ENCODE results near the gene DHODH. TPM values are rescaled to one million over a fixed set of nuclear protein-coding genes. Genes with fewer than 3 reads are reported as not detected.

Gene DHODH
- total and polyA plus RNA-seq, 2 donors (not counting 1 experiment from before 2014, with no cell fraction given), result 7.4 to 11.3 TPM

DNA sequence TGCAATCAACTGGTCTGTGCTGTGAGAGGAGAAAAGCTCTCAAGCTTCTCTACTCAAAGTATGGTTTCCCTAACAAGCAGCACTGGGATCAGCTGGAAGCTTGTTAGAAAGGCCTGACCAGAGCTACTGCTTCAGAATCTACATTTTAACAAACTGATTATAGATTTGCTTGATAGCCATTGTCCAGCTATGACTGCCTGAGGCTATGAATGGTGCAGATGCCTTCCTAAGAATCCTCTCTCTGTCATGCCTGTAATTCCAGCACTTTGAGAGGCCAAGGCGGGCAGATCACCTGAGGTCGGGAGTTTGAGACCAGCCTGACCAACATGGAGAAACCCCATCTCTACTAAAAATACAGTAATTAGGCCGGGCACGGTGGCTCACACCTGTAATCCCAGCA is 37.0 kb upstream of the DHODH start:
- TF ChIP-seq, protein P1, sequence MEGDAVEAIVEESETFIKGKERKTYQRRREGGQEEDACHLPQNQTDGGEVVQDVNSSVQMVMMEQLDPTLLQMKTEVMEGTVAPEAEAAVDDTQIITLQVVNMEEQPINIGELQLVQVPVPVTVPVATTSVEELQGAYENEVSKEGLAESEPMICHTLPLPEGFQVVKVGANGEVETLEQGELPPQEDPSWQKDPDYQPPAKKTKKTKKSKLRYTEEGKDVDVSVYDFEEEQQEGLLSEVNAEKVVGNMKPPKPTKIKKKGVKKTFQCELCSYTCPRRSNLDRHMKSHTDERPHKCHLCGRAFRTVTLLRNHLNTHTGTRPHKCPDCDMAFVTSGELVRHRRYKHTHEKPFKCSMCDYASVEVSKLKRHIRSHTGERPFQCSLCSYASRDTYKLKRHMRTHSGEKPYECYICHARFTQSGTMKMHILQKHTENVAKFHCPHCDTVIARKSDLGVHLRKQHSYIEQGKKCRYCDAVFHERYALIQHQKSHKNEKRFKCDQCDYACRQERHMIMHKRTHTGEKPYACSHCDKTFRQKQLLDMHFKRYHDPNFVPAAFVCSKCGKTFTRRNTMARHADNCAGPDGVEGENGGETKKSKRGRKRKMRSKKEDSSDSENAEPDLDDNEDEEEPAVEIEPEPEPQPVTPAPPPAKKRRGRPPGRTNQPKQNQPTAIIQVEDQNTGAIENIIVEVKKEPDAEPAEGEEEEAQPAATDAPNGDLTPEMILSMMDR (IDR thresholded peaks at IDR 0.05), result no peak
- no peak for TF ChIP-seq EZH2 (IDR thresholded peaks at IDR 0.05; ENCODE audit: borderline replicate concordance, insufficient read depth, low read depth, low read length, poor library complexity, severe bottlenecking)
- no peaks in the 10 kb centered on the region for H3K27me3 ChIP-seq (replicated peaks in 1 of 4; ENCODE audit: control extremely low read depth in 1 of 4, control insufficient read depth in 3 of 4, insufficient read depth in 4 of 4, low read length in 3 of 4)
- CTCF ChIA-PET, result interaction anchor here (2.5 kb wide), 1 partner anchor 10 kb away, joined by 11 read pairs; no protein-coding TSS in a partner anchor

DNA sequence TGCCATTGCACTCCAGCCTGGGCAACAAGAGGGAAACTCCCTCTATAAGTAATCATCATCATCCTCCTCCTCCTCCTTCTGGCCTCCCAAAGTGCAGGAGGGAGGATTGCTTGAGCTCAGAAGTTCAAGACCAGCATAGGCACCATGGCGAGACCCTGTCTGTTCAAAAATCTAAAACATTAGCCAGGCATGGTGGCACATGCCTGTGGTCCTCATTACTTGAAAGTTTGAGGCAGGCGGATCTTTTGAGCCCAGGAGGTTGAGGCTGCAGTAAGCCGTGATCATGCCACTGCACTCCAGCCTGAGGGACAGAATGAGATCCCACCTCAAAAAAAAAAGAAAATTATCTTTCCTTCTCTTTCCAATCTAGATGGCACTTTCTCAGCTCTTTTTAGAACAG is 36.2 kb upstream of the DHODH start:
- POLR2A ChIA-PET, result no interaction called here

More for the DNA sequence above, 37.0 kb upstream of the DHODH start:
- DNase-seq (no peak), ATAC-seq (ENCODE audit: low read depth) (no peak)
- Histone ChIP-seq H3K4me2 (replicated peaks; ENCODE audit: low read depth, low read length, poor library complexity, severe bottlenecking) (no peak overlapping the region), H3K36me3 (replicated peaks in 1 of 2; ENCODE audit: control extremely low read depth in 1 of 2, control insufficient read depth in 1 of 2, extremely low read depth in 1 of 2, insufficient read depth in 2 of 2, low read length in 1 of 2) (no peaks in the 10 kb centered on the region), H4K20me1 (ENCODE audit: control insufficient read depth, insufficient read depth, low read length, poor library complexity, severe bottlenecking) (no peaks in the 10 kb centered on the region), H3K4me1 (ENCODE audit: control insufficient read depth in 2 of 2, insufficient read depth in 2 of 2, low read length in 2 of 2) (no peaks in the 10 kb centered on the region), H2AFZ (ENCODE audit: insufficient read depth, low read depth, low read length, poor library complexity, severe bottlenecking) (no peak overlapping the region), H3K9ac (ENCODE audit: low read length) (no peak overlapping the region), H3K27ac (ENCODE audit: low read length in 2 of 2) (no peak overlapping the region), H3K79me2 (ENCODE audit: control insufficient read depth, insufficient read depth, low read length) (no peaks in the 10 kb centered on the region), H3K9me3 (ENCODE audit: control extremely low read depth in 1 of 3, control insufficient read depth in 2 of 3, insufficient read depth in 1 of 3, low read length in 2 of 3) (no peaks in the 10 kb centered on the region), H3K4me3 (ENCODE audit: control extremely low read depth in 1 of 5, extremely low read depth in 1 of 5, insufficient read depth in 1 of 5, low read depth in 2 of 5, low read length in 4 of 5) (no peak overlapping the region)
- intact Hi-C loops (cut with micrococcal nuclease), result no loop called here
- WGBS (ENCODE audit: insufficient coverage), result 92% methylated on average over 2 of the region's 4 CpGs
- H3K4me3 Mint-ChIP-seq, result no peak overlapping the region
- no peak overlapping the region for H3K27ac Mint-ChIP-seq
- POLR2A ChIA-PET, result no interaction called here
- no peaks in the 10 kb centered on the region for H3K27me3 Mint-ChIP-seq
- no peaks in the 10 kb centered on the region for H3K9me3 Mint-ChIP-seq (ENCODE audit: insufficient read depth)
- no peaks in the 10 kb centered on the region for H3K4me1 Mint-ChIP-seq

More for the DNA sequence above, 36.2 kb upstream of the DHODH start:
- Histone ChIP-seq H3K9ac (ENCODE audit: low read length) (no peak overlapping the region), H3K36me3 (replicated peaks in 1 of 2; ENCODE audit: control extremely low read depth in 1 of 2, control insufficient read depth in 1 of 2, extremely low read depth in 1 of 2, insufficient read depth in 2 of 2, low read length in 1 of 2) (no peaks in the 10 kb centered on the region), H3K4me1 (ENCODE audit: control insufficient read depth in 2 of 2, insufficient read depth in 2 of 2, low read length in 2 of 2) (no peaks in the 10 kb centered on the region), H3K27me3 (replicated peaks in 1 of 4; ENCODE audit: control extremely low read depth in 1 of 4, control insufficient read depth in 3 of 4, insufficient read depth in 4 of 4, low read length in 3 of 4) (no peaks in the 10 kb centered on the region), H3K9me3 (ENCODE audit: control extremely low read depth in 1 of 3, control insufficient read depth in 2 of 3, insufficient read depth in 1 of 3, low read length in 2 of 3) (no peaks in the 10 kb centered on the region), H3K27ac (ENCODE audit: low read length in 2 of 2) (no peak overlapping the region), H3K4me3 (ENCODE audit: control extremely low read depth in 1 of 5, extremely low read depth in 1 of 5, insufficient read depth in 1 of 5, low read depth in 2 of 5, low read length in 4 of 5) (no peak overlapping the region), H4K20me1 (ENCODE audit: control insufficient read depth, insufficient read depth, low read length, poor library complexity, severe bottlenecking) (no peaks in the 10 kb centered on the region), H3K4me2 (replicated peaks; ENCODE audit: low read depth, low read length, poor library complexity, severe bottlenecking) (no peak overlapping the region), H3K79me2 (ENCODE audit: control insufficient read depth, insufficient read depth, low read length) (no peaks in the 10 kb centered on the region), H2AFZ (ENCODE audit: insufficient read depth, low read depth, low read length, poor library complexity, severe bottlenecking) (no peak overlapping the region)
- CTCF ChIA-PET, result interaction anchor here (2.5 kb wide), 1 partner anchor 11 kb away, joined by 11 read pairs; no protein-coding TSS in a partner anchor
- DNase-seq (no peak), ATAC-seq (ENCODE audit: low read depth) (no peak)
- Mint-ChIP-seq H3K27me3 (no peaks in the 10 kb centered on the region), H3K4me1 (no peaks in the 10 kb centered on the region), H3K27ac (no peak overlapping the region), H3K4me3 (no peak overlapping the region), H3K9me3 (ENCODE audit: insufficient read depth) (no peaks in the 10 kb centered on the region)
- WGBS (ENCODE audit: insufficient coverage), result 88% methylated on average over 3 of the region's 3 CpGs
- intact Hi-C loops (cut with micrococcal nuclease), result no loop called here
- TF ChIP-seq, protein P1 (IDR thresholded peaks at IDR 0.05), result no peak
- no peak for TF ChIP-seq EZH2 (IDR thresholded peaks at IDR 0.05; ENCODE audit: borderline replicate concordance, insufficient read depth, low read depth, low read length, poor library complexity, severe bottlenecking)

Measured in B cell (primary cell).